Uterus (tissue), 2 donors: Measurements from ENCODE around the gene CDH13.

Experiments used
- CTCF ChIP-seq, 4 experiments: fragments of 200-600 bp in 2 of 4; fragments of 450-650 bp in 2 of 4; sonication (generic) in 2 of 4; IDR thresholded peaks; one replicate each; pipeline ENCODE4 v1.5.1; 2016 to 2019; ENCODE audit warnings: antibody characterized with exemption in 4 of 4, mild to moderate bottlenecking in 2 of 4, moderate library complexity in 1 of 4
- POLR2A ChIP-seq, 2 donors: fragments of 450-650 bp; IDR thresholded peaks; one replicate each; pipeline ENCODE4 v1.6.1; 2016; ENCODE audit warnings: antibody characterized with exemption in 2 of 2, mild to moderate bottlenecking in 1 of 2, moderate library complexity in 1 of 2

GRCh38 chr16:82971126-82971525 is 344.4 kb downstream of the CDH13 start:
- TF ChIP-seq CTCF (IDR thresholded peaks at IDR 0.05) = no peak
- TF ChIP-seq POLR2A (IDR thresholded peaks at IDR 0.05) = no peak
